Tibial artery (tissue), 4 donors: ENCODE data around the gene STKLD1.
"Not testable (repeated sequence)": the region's sequence is repeated elsewhere in the genome, so short reads cannot be mapped to it uniquely, and the experiment has no call there.

Experiments used
- DNase-seq, 2 donors: peaks; one replicate each; pipeline ENCODE4 v3.0.0-alpha.2; 2019
- H3K27ac ChIP-seq, 2 donors: fragments of 200-600 bp; sonication (generic) in 1 of 2; 1 replicate in 1 of 2; 2 replicates in 1 of 2; pipeline ENCODE4 v1.5.1; 2018 to 2019; ENCODE audit warnings: mild to moderate bottlenecking in 1 of 2
- H3K27me3 ChIP-seq, 2 donors: fragments of 200-600 bp; sonication (generic) in 1 of 2; one replicate each; pipeline versions ENCODE4 v1.5.1 to v1.6.0; 2016 to 2019
- H3K36me3 ChIP-seq, 3 donors: fragments of 200-600 bp; sonication (generic) in 2 of 3; one replicate each; pipeline ENCODE4 v1.5.1; 2016 to 2019; ENCODE audit warnings: mild to moderate bottlenecking in 2 of 3
- H3K4me1 ChIP-seq, 4 donors: fragments of 200-600 bp; sonication (generic) in 2 of 4; 1 replicate in 3 of 4; 2 replicates in 1 of 4; pipeline ENCODE4 v1.5.1; 2016 to 2019
- H3K4me3 ChIP-seq, 2 donors: fragments of 200-600 bp; sonication (generic) in 1 of 2; 1 replicate in 1 of 2; 2 replicates in 1 of 2; pipeline ENCODE4 v1.5.1; 2018 to 2019; ENCODE audit warnings: mild to moderate bottlenecking in 2 of 2
- H3K9me3 ChIP-seq, 3 donors: fragments of 200-600 bp; sonication (generic) in 1 of 3; one replicate each; pipeline ENCODE4 v1.5.1; 2016 to 2019
- CTCF ChIP-seq, 2 experiments: fragments of 200-600 bp in 1 of 2; fragments of 450-650 bp in 1 of 2; IDR thresholded peaks; one replicate each; pipeline ENCODE4 v1.5.1; 2017 to 2019; ENCODE audit warnings: antibody characterized with exemption in 2 of 2, mild to moderate bottlenecking in 1 of 2, moderate library complexity in 1 of 2
- intact Hi-C: fragments of 100-400 bp; cut with DNase I; formaldehyde crosslinking; loops from one replicate; pipeline ENCODE4 v1.15.0; 2023; ENCODE audit warnings: low total_unique reads

The STKLD1 gene

GRCh38 chr9:133375724-133376654, at the start of gene STKLD1, which contains the start of gene SURF4:
STKLD1 (plus strand) TSS chr9:133376366; CDS start chr9:133376474, 108 bp downstream.
SURF4 (minus strand) TSS chr9:133376060; CDS start chr9:133375969, 91 bp downstream.
- H3K4me3 ChIP-seq: peak within 1 kb of the TSS; percentile 94
- DNase-seq: peak; percentile 94 to 97
- H3K4me1 ChIP-seq: peaks cover 0 to 48% (median 36%) of the 10 kb centered on the region in 4 donors
- peak in 1 of 2 experiments; percentile 44 for TF ChIP-seq CTCF (IDR thresholded peaks at IDR 0.05)
- H3K27me3 ChIP-seq: no peaks in the 10 kb centered on the region
- peak within 1 kb of the TSS; percentile 93 for H3K27ac ChIP-seq
- intact Hi-C loops: loop anchor here (5.0 kb wide), 1 partner anchor 41 kb away; the partner anchor contains the start of gene REXO4
- peaks cover 4 to 16% (median 14%) of the 10 kb centered on the region in 3 donors for H3K36me3 ChIP-seq
- H3K9me3 ChIP-seq: no peaks in the 10 kb centered on the region

GRCh38 chr9:133327021-133327420, 49.1 kb upstream of the STKLD1 start:
- not testable (repeated sequence) for H3K27me3 ChIP-seq, H3K4me1 ChIP-seq, H3K4me3 ChIP-seq, H3K9me3 ChIP-seq, H3K27ac ChIP-seq
- intact Hi-C loops: loop anchor here (10.0 kb wide), 1 partner anchor 142 kb away; no protein-coding TSS in a partner anchor
- peak in 1 of 2 donors; percentile 9 for DNase-seq
- peaks cover 14 to 23% (median 17%) of the 10 kb centered on the region in 3 donors for H3K36me3 ChIP-seq

GRCh38 chr9:133327834-133328484, 48.2 kb upstream of the STKLD1 start:
- intact Hi-C loops: loop anchor here (10.0 kb wide), 1 partner anchor 143 kb away; no protein-coding TSS in a partner anchor
- TF ChIP-seq CTCF (IDR thresholded peaks at IDR 0.05): no peak
- Histone ChIP-seq H3K4me1 (no peaks in the 10 kb centered on the region), H3K9me3 (no peaks in the 10 kb centered on the region), H3K27me3 (no peaks in the 10 kb centered on the region), H3K27ac (no peak overlapping the region), H3K4me3 (no peak overlapping the region), H3K36me3 (peaks cover 23 to 32% (median 27%) of the 10 kb centered on the region in 3 donors)
- DNase-seq: peak in 1 of 2 donors; percentile 51

GRCh38 chr9:133329306-133330156, 46.6 kb upstream of the STKLD1 start:
- H3K27ac ChIP-seq, H3K4me3 ChIP-seq, H3K9me3 ChIP-seq, H3K27me3 ChIP-seq: not testable (repeated sequence)
- H3K4me1 ChIP-seq: peaks cover 0 to 13% (median 7%) of the 10 kb centered on the region in 4 donors
- intact Hi-C loops: loop anchor here (10.0 kb wide), 3 partner anchors 145 to 305 kb away; no protein-coding TSS in a partner anchor
- TF ChIP-seq CTCF (IDR thresholded peaks at IDR 0.05): peak; percentile 41 to 43
- H3K36me3 ChIP-seq: peaks cover 36 to 48% (median 40%) of the 10 kb centered on the region in 3 donors
- DNase-seq: peak in 1 of 2 donors; percentile 56

- peaks cover 0 to 25% (median 17%) of the 10 kb centered on the region in 4 donors for H3K4me1 ChIP-seq
- H3K36me3 ChIP-seq: peaks cover 36 to 50% (median 40%) of the 10 kb centered on the region in 3 donors
- no peaks in the 10 kb centered on the region for H3K9me3 ChIP-seq
- no peaks in the 10 kb centered on the region for H3K27me3 ChIP-seq
- no peak overlapping the region for H3K27ac ChIP-seq
- H3K4me3 ChIP-seq: no peak overlapping the region
- intact Hi-C loops: loop anchor here (10.0 kb wide), 2 partner anchors 154 to 306 kb away; no protein-coding TSS in a partner anchor
- TF ChIP-seq CTCF (IDR thresholded peaks at IDR 0.05): no peak
- DNase-seq: peak in 1 of 2 donors; percentile 58
These were observed 44.9 kb upstream of the STKLD1 start for GRCh38 chr9:133331221-133331620.
